Lung (tissue), 12 donors: ENCODE results near the gene MAN2A1. TPM values are rescaled to one million over a fixed set of nuclear protein-coding genes. Genes with fewer than 3 reads are reported as not detected.
"Not testable (repeated sequence)": the region's sequence is repeated elsewhere in the genome, so short reads cannot be mapped to it uniquely, and the experiment has no call there.

Experiments
- ATAC-seq: fragments of 200-7000 bp; cut with Tn5 transposase; one replicate; pipeline ENCODE4 v1.9.1; 2020; ENCODE audit warnings: moderate number of reproducible peaks; ENCODE audit not compliant: insufficient read depth, low FRiP score
- DNase-seq, 3 donors: peaks; one replicate each; pipeline ENCODE4 v3.0.0-alpha.2; 2013 to 2017
- H3K27ac ChIP-seq, 2 donors: one replicate each; pipeline ENCODE4 v1.5.1; 2013; ENCODE audit warnings: mild to moderate bottlenecking in 2 of 2, moderate library complexity in 2 of 2, control low read depth in 1 of 2, inconsistent platforms in 1 of 2, low read depth in 1 of 2, low read length in 1 of 2
- H3K27me3 ChIP-seq, 3 donors: one replicate each; pipeline ENCODE4 v1.5.1; 2013; ENCODE audit warnings: low read length in 2 of 3; ENCODE audit not compliant: control insufficient read depth in 3 of 3, insufficient read depth in 3 of 3
- H3K36me3 ChIP-seq, 4 donors: one replicate each; pipeline ENCODE4 v1.5.1; 2013; ENCODE audit warnings: low read length in 4 of 4, mild to moderate bottlenecking in 1 of 4, moderate library complexity in 1 of 4; ENCODE audit not compliant: control insufficient read depth in 4 of 4, insufficient read depth in 4 of 4
- H3K4me1 ChIP-seq, 5 donors: one replicate each; pipeline ENCODE4 v1.5.1; 2013; ENCODE audit warnings: low read length in 5 of 5, mild to moderate bottlenecking in 2 of 5, moderate library complexity in 1 of 5; ENCODE audit not compliant: control insufficient read depth in 5 of 5, insufficient read depth in 5 of 5
- H3K4me3 ChIP-seq: one replicate; pipeline ENCODE4 v1.5.1; 2013; ENCODE audit warnings: mild to moderate bottlenecking, control low read depth, moderate library complexity
- H3K9ac ChIP-seq, 2 donors: one replicate each; pipeline ENCODE4 v1.5.1; 2013; ENCODE audit warnings: low read length in 2 of 2, control low read depth in 1 of 2; ENCODE audit not compliant: insufficient read depth in 1 of 2
- H3K9me3 ChIP-seq, 4 donors: one replicate each; pipeline ENCODE4 v1.5.1; 2013; ENCODE audit warnings: low read length in 3 of 4, mild to moderate bottlenecking in 1 of 4, moderate library complexity in 1 of 4; ENCODE audit not compliant: control insufficient read depth in 4 of 4, insufficient read depth in 3 of 4
- WGBS, 2 donors: extraction: QIAGEN DNeasy Blood & Tissue Kit; methylation state at CpG; one replicate each; pipeline ENCODE4 v1.1.7; 2013; 5-methylcytosine and 5-hydroxymethylcytosine counted together
- polyA plus RNA-seq, 2 donors: library from polyadenylated mRNA; stranded (reverse); fragments of 200-250 nt; gene quantifications; one replicate each; pipeline ENCODE4 v1.2.1, GENCODE V29; 2013
- total RNA-seq, 2 donors: library from RNA; depleted of rRNA in 1 of 2; stranded (reverse); fragments of >200 nt in 1 of 2; gene quantifications; one replicate each; pipeline ENCODE4 v1.2.1, GENCODE V29; 2014 to 2021
- TF ChIP-seq, protein P1 (sequence below): IDR thresholded peaks from 2 replicates; pipeline ENCODE4 v1.5.1; 2012; ENCODE audit warnings: mild to moderate bottlenecking; ENCODE audit errors: control extremely low read depth, extremely low read depth
- donor health status: control.
- donor health status: control.
- donor health status: Bipolar disorder and iron deficiency.
- donor health status: healthy.
- donor health status: DM: yes; HTN: yes; CAD: no.

MAN2A1 gene
- total and polyA plus RNA-seq, 4 donors, result 7.8 to 65.1 (median 25.3) TPM

DNA sequence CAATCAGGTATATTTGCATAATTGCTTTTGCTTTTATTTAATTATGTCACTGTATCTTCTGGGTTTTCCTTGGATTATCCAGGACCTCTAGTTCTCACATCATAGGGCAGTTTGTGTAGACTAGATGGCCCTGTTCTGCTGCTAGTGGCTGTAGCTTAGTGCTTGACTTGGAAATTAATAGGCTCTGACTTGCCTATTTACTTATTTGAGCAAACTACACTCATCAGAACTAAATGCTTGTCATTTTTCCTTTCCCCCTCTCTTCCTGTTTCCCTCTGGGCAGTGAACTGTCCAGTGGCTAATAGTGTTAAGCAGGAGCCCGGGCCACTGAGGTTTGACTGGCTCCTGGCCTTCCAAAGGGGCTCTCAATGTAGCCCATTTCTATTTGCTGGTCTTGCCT is 135.7 kb downstream of the MAN2A1 start:
- Histone ChIP-seq H3K9ac (no peak overlapping the region), H3K27ac (no peak overlapping the region), H3K36me3 (peaks cover 0 to 3% (median 2%) of the 10 kb centered on the region in 4 donors), H3K27me3 (no peaks in the 10 kb centered on the region), H3K9me3 (no peaks in the 10 kb centered on the region), H3K4me3 (no peak overlapping the region), H3K4me1 (no peaks in the 10 kb centered on the region)
- ATAC-seq (no peak), DNase-seq (no peak)
- 94 to 100% methylated on average over 1 of the region's 1 CpG for WGBS, 2 donors
- TF ChIP-seq, protein P1, sequence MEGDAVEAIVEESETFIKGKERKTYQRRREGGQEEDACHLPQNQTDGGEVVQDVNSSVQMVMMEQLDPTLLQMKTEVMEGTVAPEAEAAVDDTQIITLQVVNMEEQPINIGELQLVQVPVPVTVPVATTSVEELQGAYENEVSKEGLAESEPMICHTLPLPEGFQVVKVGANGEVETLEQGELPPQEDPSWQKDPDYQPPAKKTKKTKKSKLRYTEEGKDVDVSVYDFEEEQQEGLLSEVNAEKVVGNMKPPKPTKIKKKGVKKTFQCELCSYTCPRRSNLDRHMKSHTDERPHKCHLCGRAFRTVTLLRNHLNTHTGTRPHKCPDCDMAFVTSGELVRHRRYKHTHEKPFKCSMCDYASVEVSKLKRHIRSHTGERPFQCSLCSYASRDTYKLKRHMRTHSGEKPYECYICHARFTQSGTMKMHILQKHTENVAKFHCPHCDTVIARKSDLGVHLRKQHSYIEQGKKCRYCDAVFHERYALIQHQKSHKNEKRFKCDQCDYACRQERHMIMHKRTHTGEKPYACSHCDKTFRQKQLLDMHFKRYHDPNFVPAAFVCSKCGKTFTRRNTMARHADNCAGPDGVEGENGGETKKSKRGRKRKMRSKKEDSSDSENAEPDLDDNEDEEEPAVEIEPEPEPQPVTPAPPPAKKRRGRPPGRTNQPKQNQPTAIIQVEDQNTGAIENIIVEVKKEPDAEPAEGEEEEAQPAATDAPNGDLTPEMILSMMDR, result no peak

DNA sequence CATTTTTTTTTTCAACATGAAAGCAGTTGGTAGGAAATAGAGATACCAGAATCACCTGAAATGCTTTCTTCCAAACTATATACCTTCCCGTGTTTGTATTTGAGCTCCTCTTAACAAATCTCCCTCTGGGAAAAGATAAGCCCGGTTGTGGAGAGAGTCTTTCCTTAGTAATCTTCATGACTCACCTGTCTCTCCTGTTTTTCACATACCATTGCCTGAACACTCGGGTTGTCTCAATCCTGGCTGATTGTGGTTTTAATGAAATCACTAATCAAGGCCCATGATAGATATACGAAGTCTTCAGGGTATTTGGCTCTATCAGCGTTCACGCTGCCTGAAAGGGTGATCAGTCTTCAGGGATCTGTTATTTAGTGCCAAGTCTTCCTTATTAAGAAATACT is 136.7 kb downstream of the MAN2A1 start:
- no peak overlapping the region for H3K9ac ChIP-seq
- no peaks in the 10 kb centered on the region for H3K27me3 ChIP-seq
- 87 to 96% methylated on average over 6 of the region's 6 CpGs for WGBS, 2 donors
- ATAC-seq (no peak), DNase-seq (no peak)
- peaks cover 0 to 2% (median 0%) of the 10 kb centered on the region in 5 donors for H3K4me1 ChIP-seq
- H3K36me3 ChIP-seq, result peaks cover 0 to 8% (median 3%) of the 10 kb centered on the region in 4 donors
- H3K4me3 ChIP-seq, result no peak overlapping the region
- TF ChIP-seq, protein P1, result no peak
- H3K27ac ChIP-seq, result no peak overlapping the region
- no peaks in the 10 kb centered on the region for H3K9me3 ChIP-seq

DNA sequence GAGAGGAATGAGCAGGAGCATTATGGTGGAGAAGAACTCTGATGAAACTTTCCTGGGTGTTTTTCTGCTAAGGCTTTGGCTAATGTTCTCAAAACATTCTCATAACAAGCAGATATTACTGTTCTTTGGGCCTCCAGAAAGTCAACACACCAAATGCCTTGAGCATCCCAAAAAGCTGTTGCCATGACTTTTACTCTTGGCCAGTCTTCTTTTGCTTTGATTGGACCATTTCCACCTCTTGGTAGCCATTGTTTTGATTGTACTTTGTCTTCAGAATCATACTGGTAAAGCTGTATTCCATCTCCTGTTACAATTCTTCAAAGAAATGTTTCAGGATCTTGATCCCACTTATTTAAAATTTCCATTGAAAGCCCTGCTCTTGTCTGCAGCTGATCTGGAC is 139.6 kb downstream of the MAN2A1 start:
- ATAC-seq, result no peak
- TF ChIP-seq, protein P1, result no peak
- Histone ChIP-seq H3K9ac (no peak overlapping the region), H3K27me3 (no peaks in the 10 kb centered on the region), H3K9me3 (no peaks in the 10 kb centered on the region), H3K4me3 (no peak overlapping the region), H3K36me3 (peaks cover 0 to 11% (median 4%) of the 10 kb centered on the region in 4 donors), H3K27ac (no peak overlapping the region), H3K4me1 (peaks cover 0 to 2% (median 0%) of the 10 kb centered on the region in 5 donors)
- no peak for DNase-seq

DNA sequence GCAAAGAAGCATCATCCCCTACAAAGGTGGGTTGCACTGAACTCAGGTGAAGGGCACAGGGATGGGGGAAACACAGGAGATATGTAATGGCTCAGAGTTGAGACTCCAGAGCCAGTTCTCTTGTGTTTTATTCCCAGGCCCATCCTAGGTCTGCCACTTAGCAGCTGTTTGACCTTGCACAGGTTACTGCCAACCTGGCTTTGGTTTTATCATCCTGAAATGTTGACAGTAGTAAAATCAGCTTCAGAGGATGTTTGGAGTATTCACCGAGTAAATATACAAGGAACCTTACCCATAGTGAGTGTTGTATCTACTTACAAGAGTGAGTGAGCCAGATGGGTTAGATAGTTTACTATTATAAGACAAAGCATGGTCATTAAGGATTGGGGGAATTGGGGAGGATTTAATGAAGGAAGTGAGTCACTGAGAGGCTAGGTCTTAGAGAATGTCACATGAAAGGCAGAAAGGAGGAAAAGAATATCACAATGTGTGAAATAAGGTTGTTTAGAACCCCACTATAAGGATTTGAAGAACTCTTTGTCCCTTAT is 141.3 kb downstream of the MAN2A1 start:
- Histone ChIP-seq H3K36me3 (peaks cover 0 to 11% (median 3%) of the 10 kb centered on the region in 4 donors), H3K9ac (no peak overlapping the region), H3K4me1 (peaks cover 0 to 2% (median 0%) of the 10 kb centered on the region in 5 donors), H3K27ac (no peak overlapping the region), H3K4me3 (no peak overlapping the region), H3K27me3 (no peaks in the 10 kb centered on the region), H3K9me3 (no peaks in the 10 kb centered on the region)
- ATAC-seq (no peak), DNase-seq (no peak)
- TF ChIP-seq, protein P1, result no peak
- WGBS, 2 donors, result 88 to 90% methylated on average over 1 of the region's 1 CpG

DNA sequence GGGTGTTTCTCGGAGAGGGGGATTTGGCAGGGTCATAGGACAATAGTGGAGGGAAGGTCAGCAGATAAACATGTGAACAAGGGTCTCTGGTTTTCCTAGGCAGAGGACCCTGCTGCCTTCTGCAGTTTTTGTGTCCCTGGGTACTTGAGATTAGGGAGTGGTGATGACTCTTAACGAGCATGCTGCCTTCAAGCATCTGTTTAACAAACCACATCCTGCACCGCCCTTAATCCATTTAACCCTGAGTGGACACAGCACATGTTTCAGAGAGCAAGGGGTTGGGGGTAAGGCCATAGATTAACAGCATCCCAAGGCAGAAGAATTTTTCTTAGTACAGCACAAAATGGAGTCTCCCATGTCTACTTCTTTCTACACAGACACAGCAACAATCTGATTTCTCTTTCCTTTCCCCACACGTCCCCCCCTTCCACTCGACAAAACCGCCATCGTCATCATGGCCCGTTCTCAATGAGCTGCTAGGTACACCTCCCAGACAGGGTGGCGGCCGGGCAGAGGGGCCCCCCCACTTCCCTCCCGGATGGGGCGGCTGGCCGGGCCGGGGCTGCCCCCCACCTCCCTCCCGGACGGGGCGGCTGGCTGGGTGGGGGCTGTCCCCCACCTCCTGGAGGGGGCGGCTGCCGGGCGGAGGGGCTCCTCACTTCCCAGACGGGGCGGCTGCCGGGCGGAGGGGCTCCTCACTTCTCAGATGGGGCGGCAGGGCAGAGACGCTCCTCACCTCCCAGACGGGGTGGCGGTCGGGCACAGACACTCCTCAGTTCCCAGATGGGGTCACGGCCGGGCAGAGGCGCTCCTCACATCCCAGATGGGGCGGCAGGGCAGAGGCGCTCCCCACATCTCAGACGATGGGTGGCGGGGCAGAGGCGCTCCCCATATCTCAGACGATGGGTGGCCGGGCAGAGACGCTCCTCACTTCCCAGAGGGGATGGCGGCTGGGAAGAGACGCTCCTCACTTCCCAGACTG is 142.8 kb downstream of the MAN2A1 start:
- DNase-seq, ATAC-seq, H3K9me3 ChIP-seq, H3K4me3 ChIP-seq, H3K4me1 ChIP-seq, H3K9ac ChIP-seq, H3K27ac ChIP-seq, H3K27me3 ChIP-seq: not testable (repeated sequence)
- WGBS, 2 donors, result 94 to 95% methylated on average over 31 to 41 of the region's 42 CpGs
- peaks cover 0 to 14% (median 4%) of the 10 kb centered on the region in 4 donors for H3K36me3 ChIP-seq
